GM21515 (cell line): Measurements from ENCODE around the gene PRIM2.
"Not testable (repeated sequence)": the region's sequence is repeated elsewhere in the genome, so short reads cannot be mapped to it uniquely, and the experiment has no call there.

Experiments
- ATAC-seq: cut with Tn5 transposase; IDR thresholded peaks from one replicate; pipeline ENCODE4 v1.9.1; 2021; ENCODE audit not compliant: unreplicated experiment

The PRIM2 gene, protein sequence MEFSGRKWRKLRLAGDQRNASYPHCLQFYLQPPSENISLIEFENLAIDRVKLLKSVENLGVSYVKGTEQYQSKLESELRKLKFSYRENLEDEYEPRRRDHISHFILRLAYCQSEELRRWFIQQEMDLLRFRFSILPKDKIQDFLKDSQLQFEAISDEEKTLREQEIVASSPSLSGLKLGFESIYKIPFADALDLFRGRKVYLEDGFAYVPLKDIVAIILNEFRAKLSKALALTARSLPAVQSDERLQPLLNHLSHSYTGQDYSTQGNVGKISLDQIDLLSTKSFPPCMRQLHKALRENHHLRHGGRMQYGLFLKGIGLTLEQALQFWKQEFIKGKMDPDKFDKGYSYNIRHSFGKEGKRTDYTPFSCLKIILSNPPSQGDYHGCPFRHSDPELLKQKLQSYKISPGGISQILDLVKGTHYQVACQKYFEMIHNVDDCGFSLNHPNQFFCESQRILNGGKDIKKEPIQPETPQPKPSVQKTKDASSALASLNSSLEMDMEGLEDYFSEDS

GRCh38 chr6:57317060-57317943 is at the start of gene PRIM2:
PRIM2 (plus strand) TSS chr6:57317630; CDS start chr6:57318446, 816 bp downstream.
- ATAC-seq = peak; percentile 88

GRCh38 chr6:57268294-57268640 is 49.2 kb upstream of the PRIM2 start:
- ATAC-seq = no peak

DNA sequence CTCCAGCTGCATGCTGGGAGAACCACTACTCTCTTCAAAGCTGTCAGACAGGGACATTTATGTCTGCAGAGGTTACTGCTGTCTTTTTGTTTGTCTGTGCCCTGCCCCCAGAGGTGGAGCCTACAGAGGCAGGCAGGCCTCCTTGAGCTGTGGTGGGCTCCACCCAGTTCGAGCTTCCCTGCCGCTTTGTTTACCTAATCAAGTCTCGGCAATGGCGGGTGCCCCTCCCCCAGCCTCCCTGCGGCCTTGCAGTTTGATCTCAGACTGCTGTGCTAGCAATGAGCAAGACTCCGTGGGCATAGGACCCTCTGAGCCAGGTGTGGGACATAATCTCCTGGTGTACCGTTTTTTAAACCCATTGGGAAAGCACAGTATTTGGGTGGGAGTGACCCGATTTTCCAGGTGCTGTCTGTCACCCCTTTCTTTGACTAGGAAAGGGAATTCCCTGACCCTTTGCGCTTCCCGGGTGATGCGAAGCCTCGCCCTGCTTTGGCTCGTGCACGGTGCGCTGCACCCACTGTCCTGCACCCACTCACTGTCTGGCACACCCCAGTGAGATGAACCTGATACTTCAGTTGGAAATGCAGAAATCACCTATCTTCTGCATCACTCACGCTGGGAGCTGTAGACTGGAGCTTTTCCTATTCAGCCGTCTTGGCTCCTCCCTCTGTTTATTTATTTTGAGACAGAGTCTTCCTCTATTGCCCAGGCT is 43.2 kb upstream of the PRIM2 start:
- ATAC-seq = not testable (repeated sequence)

DNA sequence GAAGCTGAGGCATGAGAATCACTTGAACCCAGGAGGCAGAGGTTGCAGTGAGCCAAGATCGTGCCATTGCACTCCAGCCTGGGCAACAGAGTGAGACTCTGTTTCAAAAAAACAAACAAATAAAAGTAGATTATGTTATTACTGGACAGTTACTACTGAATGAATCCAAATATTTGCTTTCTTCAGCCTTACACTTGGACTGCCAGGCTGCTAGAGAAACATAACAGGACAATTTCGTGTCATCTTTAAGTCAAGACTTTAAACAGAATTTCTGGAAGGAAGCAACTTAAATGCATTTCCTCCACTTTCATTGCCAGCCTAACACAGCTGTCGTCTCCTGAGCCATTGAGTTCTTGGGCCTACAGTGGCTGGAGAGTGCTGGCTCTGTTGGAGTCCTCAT is 42.0 kb upstream of the PRIM2 start:
- no peak for ATAC-seq

DNA sequence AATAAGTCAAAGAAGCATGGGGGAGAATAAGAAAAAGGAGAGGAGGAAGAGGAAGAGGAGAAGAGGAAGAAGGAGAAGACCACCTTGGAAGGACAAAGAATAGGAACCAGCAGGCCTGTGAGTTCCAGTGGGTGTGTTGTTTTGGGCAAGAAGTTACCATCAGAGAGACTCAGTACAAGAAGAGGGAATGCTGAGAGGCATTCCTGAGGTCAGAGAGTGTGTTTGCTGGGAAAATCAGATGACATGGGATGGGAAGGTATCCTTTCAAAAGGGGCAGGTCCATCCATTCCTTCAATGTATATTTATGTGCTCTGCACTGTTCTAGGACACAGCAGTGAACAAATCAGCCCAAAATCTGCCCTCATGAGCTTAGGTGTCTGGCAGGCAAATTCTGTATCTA is 40.5 kb upstream of the PRIM2 start:
- no peak for ATAC-seq

DNA sequence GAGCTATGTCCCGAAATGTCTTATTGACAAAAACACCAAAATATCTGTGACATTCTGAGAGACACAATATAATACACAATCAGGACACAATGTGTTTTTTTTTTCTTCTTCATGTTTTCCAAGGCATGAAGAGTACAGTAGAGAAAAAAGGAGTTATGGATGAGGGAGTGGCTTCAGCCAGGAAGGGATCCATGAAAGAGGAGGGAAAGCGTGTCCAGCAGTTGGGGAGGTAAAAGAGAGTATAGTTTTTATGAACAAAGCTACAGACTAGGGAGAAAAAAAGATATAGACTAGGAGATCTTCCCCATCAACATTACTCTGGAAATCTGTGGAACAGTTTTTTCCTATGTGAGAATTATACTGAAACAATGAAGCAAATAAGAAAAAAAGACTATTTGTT is 38.9 kb upstream of the PRIM2 start:
- no peak for ATAC-seq

DNA sequence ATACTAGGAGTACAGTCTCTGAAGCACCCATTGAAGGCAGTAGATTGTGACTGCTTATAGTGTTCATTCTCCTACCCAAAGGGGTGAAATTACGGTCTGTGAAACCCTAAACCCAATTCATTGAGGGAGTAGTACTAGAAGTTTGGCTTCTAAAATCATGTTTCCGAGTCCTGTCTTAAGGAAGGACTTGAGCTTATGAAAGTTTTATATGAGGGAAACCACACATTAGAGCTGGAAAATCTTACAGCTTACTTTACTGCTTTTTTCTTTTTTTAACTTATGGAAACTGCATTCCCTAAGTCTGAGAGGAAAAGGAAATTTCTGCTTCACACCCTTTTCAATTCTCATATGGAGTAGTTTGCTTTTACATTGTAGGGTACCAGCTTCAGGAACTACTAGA is 38.4 kb upstream of the PRIM2 start:
- no peak for ATAC-seq

DNA sequence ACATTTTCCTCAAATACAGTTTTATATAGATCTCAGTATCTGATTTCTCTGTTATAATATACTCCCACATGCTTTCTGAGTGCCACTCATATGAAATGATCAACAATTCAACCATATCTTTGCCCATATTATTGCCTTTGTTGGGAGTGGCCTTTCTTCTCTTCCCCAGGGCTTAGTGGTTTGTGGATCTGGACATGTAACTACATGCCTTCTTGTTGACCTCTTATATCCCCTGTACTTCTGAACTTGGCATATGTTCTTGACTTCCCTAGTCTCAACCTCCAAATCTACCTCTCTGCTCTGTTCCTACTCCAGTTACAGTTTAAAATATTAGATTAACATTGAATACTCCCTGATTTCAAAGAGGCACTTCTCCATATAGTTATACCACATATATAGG is 34.3 kb upstream of the PRIM2 start:
- no peak for ATAC-seq

- ATAC-seq = no peak
Observed at GRCh38 chr6:57283911-57284455, 33.4 kb upstream of the PRIM2 start.

GRCh38 chr6:57288136-57288535 is 29.3 kb upstream of the PRIM2 start:
- not testable (repeated sequence) for ATAC-seq

GRCh38 chr6:57293472-57293871 is 24.0 kb upstream of the PRIM2 start:
- ATAC-seq = not testable (repeated sequence)

DNA sequence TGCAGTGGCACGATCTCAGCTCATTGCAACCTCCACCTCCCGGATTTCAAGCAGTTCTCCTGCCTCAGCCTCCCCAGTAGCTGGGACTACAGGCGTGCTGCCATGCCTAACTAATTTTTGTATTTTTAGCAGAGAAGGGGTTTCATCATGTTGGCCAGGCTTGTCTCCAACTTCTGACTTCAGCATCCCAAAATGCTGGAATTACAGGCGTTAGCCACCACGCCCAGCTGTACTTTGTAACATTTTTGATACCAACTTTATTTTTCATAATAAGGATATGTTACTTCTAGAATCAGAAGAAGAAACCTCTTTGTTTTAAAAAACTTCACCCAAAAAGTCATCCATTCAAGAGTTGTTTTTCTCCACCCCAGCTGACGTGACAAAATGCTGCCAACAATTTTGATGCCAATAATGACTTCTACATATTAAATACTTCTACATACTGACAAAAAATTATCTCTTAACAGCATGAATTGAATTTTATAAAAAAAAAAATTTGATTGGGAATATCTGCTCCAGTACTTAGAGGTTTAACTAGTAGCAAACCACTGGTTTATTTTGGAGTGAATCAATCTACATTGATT is 22.5 kb upstream of the PRIM2 start:
- no peak for ATAC-seq

DNA sequence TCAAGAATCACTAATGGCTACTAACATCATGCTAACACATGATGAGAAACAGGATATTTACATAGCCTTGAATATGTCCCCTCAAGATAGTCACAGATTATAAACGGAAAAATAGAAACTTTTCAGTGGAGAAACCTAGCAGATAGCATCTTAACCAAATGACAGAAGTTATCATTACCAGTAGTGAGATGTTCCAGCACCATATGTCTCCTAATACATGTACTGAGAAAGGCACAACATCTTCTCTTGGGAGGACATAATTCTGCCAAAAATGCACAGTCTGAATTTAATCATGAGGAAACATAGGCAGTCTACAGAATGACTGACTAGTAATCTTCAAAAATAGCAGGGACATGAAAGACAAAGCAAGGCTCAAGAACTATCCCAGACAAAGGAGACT is 19.9 kb upstream of the PRIM2 start:
- ATAC-seq = no peak

- no peak for ATAC-seq
Observed at GRCh38 chr6:57298741-57299140, 18.7 kb upstream of the PRIM2 start.

DNA sequence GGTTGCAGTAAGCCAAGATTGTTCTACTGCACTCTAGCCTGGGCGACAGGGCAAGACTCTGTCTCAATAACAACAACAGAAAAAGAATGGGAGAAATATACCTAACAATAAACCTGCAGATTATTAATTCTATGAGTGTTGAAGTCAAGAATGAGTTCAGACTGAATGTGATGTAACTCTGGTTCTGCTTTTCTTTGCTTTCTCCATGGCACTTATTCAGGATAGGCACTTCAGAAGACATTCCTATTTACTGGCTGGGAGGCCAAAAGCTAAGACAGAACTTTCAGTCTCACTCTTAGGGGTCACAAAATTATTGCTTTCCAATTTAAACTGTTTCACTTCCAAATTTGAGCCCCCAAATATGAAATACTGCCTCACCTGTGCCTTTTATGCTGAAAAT is 15.7 kb upstream of the PRIM2 start:
- no peak for ATAC-seq

DNA sequence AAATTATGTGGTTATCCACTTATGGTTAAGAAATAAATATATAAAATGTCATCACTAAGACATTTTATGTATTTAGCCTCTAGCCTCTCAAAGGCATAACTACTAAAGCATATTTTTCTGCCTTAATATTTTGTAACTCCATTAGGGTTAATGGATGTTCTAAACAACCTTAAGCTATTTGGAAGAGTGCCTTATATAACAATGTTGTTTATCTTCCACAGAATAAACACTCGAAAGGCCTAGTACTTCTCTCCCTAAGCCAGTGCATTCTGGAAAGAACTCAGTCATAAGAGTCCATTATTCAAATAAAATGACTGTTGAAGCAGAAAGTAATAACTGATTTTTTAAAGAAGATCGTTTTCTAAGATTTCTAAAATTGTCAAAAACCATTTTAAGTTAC is 15.0 kb upstream of the PRIM2 start:
- no peak for ATAC-seq

DNA sequence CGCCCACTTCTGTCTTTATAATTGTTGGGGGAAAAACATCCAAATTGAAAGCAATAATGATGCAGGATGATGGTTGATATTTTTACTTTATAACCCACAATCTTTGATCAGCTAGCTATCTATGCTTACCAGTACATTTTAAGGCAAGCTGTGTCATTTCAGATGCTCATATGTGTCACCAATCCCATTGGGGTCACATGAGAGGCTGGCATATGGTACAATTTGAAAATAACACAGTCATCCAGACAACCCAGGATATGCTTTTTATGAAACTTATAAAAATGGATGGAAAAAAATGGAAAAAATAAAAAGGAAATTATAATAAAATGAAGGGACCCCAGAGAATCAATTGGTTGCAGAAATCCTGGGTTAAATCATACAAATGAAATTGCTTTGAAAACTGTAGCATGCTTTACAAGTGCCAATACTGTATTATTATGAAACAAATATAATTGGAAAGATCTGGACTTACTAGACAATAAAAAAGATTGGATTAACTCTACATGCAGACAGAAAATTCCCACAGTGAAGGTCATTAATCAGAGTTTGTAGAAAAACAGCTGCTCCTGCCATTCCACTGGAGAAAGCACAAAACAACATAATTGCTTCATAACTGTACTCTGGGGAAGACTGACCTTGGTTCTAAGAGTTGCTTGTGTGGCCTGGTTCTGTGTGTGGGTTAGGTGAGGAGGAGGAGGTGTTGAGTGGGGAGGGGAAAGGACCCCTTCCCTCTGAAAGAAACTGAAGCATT is 13.3 kb upstream of the PRIM2 start:
- no peak for ATAC-seq

- no peak for ATAC-seq
Observed at GRCh38 chr6:57305107-57305506, 12.3 kb upstream of the PRIM2 start.

DNA sequence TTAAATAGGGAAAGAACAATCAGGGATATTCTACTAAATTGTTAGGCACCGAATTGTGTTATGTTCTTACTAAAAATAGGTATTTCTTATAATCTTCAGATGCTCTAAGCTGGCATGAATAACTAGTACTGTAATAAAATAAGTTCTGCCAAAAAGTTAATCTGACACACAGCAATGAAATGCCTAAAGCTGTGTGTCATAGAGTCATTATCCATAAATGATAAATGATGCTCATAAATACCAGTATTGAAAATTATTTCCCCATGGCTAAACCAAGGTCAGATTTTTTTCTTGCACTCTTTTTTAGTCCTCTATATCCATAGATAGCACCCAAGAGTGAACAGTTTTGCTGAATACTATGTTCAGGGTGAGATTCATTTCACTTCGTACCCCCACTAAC is 11.7 kb upstream of the PRIM2 start:
- no peak for ATAC-seq

GRCh38 chr6:57306273-57306672 is 11.2 kb upstream of the PRIM2 start:
- ATAC-seq = no peak
